ENCODE measurements around the gene ZNF385A. TPM values are rescaled to one million over a fixed set of nuclear protein-coding genes. Genes with fewer than 3 reads are reported as not detected.

Gene ZNF385A
- total and polyA plus RNA-seq, 2 of the 13 experiments (the other 11 are each of a cell fraction or from before 2014, with no cell fraction given), result 0.44 to 0.67 TPM

DNA sequence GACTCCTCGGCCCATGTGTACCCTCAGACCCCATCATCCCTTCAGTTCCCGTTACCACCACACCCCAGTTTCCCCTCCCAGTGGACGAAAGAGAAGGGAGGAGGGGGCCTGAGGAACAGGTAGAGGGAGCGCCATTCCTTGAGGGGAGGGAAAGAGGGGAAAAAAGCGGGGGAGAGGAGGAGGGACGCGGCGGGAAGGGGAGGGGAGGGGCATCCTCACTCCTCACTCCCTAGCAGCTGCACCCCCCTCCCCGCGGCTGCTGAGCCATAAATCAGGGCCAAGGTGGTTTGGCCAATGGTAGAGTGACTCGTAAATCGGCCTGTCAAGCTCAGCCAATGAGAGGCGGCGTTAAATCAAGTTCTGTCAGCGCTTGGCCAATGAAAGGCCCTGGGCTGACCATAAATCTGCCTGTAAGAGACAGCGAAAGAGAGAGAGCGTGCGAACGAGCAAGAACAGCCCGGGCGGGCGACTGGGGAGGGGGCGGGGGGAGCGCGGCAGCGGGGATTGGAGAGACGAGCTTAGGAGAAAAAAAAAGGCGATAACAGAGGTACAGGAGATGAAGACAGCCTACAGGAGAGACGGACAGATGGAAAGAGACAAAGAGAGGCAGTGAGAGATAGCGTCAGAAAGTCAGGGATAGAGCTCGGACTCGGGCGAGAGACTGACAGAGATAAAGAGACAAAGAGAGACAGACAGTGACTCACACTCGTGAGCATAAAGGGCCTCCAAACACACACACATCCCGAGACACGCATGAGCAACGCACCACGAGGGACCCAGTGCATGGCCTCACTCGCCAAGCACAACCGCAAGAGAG, 25.4 kb downstream of the ZNF385A start (continued):
- TF ChIP-seq, protein P1, sequence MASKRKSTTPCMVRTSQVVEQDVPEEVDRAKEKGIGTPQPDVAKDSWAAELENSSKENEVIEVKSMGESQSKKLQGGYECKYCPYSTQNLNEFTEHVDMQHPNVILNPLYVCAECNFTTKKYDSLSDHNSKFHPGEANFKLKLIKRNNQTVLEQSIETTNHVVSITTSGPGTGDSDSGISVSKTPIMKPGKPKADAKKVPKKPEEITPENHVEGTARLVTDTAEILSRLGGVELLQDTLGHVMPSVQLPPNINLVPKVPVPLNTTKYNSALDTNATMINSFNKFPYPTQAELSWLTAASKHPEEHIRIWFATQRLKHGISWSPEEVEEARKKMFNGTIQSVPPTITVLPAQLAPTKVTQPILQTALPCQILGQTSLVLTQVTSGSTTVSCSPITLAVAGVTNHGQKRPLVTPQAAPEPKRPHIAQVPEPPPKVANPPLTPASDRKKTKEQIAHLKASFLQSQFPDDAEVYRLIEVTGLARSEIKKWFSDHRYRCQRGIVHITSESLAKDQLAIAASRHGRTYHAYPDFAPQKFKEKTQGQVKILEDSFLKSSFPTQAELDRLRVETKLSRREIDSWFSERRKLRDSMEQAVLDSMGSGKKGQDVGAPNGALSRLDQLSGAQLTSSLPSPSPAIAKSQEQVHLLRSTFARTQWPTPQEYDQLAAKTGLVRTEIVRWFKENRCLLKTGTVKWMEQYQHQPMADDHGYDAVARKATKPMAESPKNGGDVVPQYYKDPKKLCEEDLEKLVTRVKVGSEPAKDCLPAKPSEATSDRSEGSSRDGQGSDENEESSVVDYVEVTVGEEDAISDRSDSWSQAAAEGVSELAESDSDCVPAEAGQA (IDR thresholded peaks at IDR 0.05; ENCODE audit: low read depth), result no peak
- TF ChIP-seq, protein P1 (CRISPR knock-in tag; IDR thresholded peaks at IDR 0.05; ENCODE audit: borderline replicate concordance), result no peak
- TF ChIP-seq, protein P2, sequence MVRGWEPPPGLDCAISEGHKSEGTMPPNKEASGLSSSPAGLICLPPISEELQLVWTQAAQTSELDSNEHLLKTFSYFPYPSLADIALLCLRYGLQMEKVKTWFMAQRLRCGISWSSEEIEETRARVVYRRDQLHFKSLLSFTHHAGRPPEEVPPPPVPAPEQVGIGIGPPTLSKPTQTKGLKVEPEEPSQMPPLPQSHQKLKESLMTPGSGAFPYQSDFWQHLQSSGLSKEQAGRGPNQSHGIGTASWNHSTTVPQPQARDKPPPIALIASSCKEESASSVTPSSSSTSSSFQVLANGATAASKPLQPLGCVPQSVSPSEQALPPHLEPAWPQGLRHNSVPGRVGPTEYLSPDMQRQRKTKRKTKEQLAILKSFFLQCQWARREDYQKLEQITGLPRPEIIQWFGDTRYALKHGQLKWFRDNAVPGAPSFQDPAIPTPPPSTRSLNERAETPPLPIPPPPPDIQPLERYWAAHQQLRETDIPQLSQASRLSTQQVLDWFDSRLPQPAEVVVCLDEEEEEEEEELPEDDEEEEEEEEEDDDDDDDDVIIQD (CRISPR knock-in tag; IDR thresholded peaks at IDR 0.05; ENCODE audit: low read depth), result peak; percentile 62
- TF ChIP-seq, protein P3, sequence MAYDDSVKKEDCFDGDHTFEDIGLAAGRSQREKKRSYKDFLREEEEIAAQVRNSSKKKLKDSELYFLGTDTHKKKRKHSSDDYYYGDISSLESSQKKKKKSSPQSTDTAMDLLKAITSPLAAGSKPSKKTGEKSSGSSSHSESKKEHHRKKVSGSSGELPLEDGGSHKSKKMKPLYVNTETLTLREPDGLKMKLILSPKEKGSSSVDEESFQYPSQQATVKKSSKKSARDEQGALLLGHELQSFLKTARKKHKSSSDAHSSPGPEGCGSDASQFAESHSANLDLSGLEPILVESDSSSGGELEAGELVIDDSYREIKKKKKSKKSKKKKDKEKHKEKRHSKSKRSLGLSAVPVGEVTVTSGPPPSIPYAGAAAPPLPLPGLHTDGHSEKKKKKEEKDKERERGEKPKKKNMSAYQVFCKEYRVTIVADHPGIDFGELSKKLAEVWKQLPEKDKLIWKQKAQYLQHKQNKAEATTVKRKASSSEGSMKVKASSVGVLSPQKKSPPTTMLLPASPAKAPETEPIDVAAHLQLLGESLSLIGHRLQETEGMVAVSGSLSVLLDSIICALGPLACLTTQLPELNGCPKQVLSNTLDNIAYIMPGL (CRISPR knock-in tag; IDR thresholded peaks at IDR 0.05; ENCODE audit: borderline replicate concordance in 1 of 2, low read depth in 1 of 2), result peak in 1 of 2 experiments; percentile 59; a peak in 2 of 4 replicates
- TF ChIP-seq ZNF747 (CRISPR knock-in tag; IDR thresholded peaks at IDR 0.05; ENCODE audit: borderline replicate concordance) (0 out of 2 replicates have a peak, but pooled peaks have one; percentile 19), HDAC2 (CRISPR knock-in tag; IDR thresholded peaks at IDR 0.05) (no peak), ZSCAN20 (CRISPR knock-in tag; IDR thresholded peaks at IDR 0.05; ENCODE audit: borderline replicate concordance) (0 out of 2 replicates have a peak, but pooled peaks have one; percentile 24), ZNF207 (IDR thresholded peaks at IDR 0.05; ENCODE audit: borderline replicate concordance) (no peak)
- TF ChIP-seq, protein P4, sequence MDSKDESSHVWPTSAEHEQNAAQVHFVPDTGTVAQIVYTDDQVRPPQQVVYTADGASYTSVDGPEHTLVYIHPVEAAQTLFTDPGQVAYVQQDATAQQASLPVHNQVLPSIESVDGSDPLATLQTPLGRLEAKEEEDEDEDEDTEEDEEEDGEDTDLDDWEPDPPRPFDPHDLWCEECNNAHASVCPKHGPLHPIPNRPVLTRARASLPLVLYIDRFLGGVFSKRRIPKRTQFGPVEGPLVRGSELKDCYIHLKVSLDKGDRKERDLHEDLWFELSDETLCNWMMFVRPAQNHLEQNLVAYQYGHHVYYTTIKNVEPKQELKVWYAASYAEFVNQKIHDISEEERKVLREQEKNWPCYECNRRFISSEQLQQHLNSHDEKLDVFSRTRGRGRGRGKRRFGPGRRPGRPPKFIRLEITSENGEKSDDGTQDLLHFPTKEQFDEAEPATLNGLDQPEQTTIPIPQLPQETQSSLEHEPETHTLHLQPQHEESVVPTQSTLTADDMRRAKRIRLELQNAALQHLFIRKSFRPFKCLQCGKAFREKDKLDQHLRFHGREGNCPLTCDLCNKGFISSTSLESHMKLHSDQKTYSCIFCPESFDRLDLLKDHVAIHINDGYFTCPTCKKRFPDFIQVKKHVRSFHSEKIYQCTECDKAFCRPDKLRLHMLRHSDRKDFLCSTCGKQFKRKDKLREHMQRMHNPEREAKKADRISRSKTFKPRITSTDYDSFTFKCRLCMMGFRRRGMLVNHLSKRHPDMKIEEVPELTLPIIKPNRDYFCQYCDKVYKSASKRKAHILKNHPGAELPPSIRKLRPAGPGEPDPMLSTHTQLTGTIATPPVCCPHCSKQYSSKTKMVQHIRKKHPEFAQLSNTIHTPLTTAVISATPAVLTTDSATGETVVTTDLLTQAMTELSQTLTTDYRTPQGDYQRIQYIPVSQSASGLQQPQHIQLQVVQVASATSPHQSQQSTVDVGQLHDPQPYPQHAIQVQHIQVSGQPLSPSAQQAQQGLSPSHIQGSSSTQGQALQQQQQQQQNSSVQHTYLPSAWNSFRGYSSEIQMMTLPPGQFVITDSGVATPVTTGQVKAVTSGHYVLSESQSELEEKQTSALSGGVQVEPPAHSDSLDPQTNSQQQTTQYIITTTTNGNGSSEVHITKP (CRISPR knock-in tag; IDR thresholded peaks at IDR 0.05; ENCODE audit: low read depth), result peak; percentile 56; the same call in 1 of the 2 replicates
- TF ChIP-seq, protein P5, sequence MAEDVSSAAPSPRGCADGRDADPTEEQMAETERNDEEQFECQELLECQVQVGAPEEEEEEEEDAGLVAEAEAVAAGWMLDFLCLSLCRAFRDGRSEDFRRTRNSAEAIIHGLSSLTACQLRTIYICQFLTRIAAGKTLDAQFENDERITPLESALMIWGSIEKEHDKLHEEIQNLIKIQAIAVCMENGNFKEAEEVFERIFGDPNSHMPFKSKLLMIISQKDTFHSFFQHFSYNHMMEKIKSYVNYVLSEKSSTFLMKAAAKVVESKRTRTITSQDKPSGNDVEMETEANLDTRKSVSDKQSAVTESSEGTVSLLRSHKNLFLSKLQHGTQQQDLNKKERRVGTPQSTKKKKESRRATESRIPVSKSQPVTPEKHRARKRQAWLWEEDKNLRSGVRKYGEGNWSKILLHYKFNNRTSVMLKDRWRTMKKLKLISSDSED (CRISPR knock-in tag; IDR thresholded peaks at IDR 0.05), result no peak
- TF ChIP-seq, protein P6, sequence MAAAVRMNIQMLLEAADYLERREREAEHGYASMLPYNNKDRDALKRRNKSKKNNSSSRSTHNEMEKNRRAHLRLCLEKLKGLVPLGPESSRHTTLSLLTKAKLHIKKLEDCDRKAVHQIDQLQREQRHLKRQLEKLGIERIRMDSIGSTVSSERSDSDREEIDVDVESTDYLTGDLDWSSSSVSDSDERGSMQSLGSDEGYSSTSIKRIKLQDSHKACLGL (CRISPR knock-in tag; IDR thresholded peaks at IDR 0.05), result 0 out of 2 replicates have a peak, but pooled peaks have one; percentile 18

All from HepG2 (cell line).